K562 (cell line): ENCODE data around the gene TMSB10. TPM values are rescaled to one million over a fixed set of nuclear protein-coding genes. Genes with fewer than 3 reads are reported as not detected.
A peak's percentile ranks its signal among the peaks of the same experiment; 100 is the strongest.

Experiments used
- ATAC-seq: fragments of 200-7000 bp; cut with Tn5 transposase; 3 replicates; pipeline ENCODE4 v1.9.1; 2020; ENCODE audit warnings: moderate library complexity
- BruUV-seq: library from RNA; stranded (reverse); fragments of 400-500 nt; replicated peaks from 2 replicates; lab custom pipeline; 2021; lab: Mats Ljungman, UMichigan
- CTCF ChIA-PET: fragments of 300-600 bp; formaldehyde crosslinking; extraction: SDS; loops from one replicate; lab custom pipeline; 2021; ENCODE audit warnings: low intra/inter-chr PET ratio; lab: Yijun Ruan, JAX
- POLR2A ChIA-PET: fragments of 300-600, 350-650 bp; sonication (Branson Sonifier 250); formaldehyde crosslinking; extraction: SDS; loops from one replicate; lab custom pipeline; 2021; ENCODE audit warnings: antibody characterized with exemption, inconsistent platforms; lab: Yijun Ruan, JAX
- DNase-seq, 4 experiments: peaks; one replicate each; pipeline versions ENCODE4 v3.0.0 to v3.0.0-alpha.2; 2011 to 2018; ENCODE audit warnings: low spot score in 3 of 4, mixed read lengths in 3 of 4; ENCODE audit errors: extremely low read depth in 1 of 4
- FAIRE-seq: peaks from 2 replicates; lab custom pipeline; 2011; peaks lifted over from hg19 to GRCh38; lab: Jason Lieb, UNC
- H2AFZ ChIP-seq: 2 replicates; pipeline ENCODE4 v1.6.0; 2011; ENCODE audit warnings: low read depth, low read length, control low read depth, inconsistent platforms
- H3K27ac ChIP-seq: fragments of 200-600 bp; 3 replicates; pipeline ENCODE4 v1.8.0; 2011; ENCODE audit warnings: low read depth, mild to moderate bottlenecking, control low read depth, inconsistent platforms, low read length, moderate library complexity, mixed read lengths; ENCODE audit errors: extremely low read depth
- H3K27me3 ChIP-seq, 2 experiments: fragments of 300-600 bp in 1 of 2; 2 replicates in 1 of 2; 3 replicates in 1 of 2; pipeline versions ENCODE4 v1.6.0 to v1.8.0; 2011; ENCODE audit warnings: inconsistent platforms in 2 of 2, low read length in 2 of 2, mild to moderate bottlenecking in 1 of 2, mixed read lengths in 1 of 2, moderate library complexity in 1 of 2; ENCODE audit not compliant: control insufficient read depth in 2 of 2, insufficient read depth in 2 of 2
- H3K36me3 ChIP-seq: fragments of 300-600 bp; 3 replicates; pipeline ENCODE4 v1.8.0; 2011; ENCODE audit warnings: mild to moderate bottlenecking, low read length, inconsistent platforms; ENCODE audit not compliant: control insufficient read depth, insufficient read depth
- H3K4me1 ChIP-seq, 2 experiments: fragments of 200-600 bp in 1 of 2; replicated peaks in 1 of 2; 2 replicates in 1 of 2; 3 replicates in 1 of 2; pipeline versions ENCODE4 v1.5.1 to v1.8.0; 2011; ENCODE audit warnings: inconsistent platforms in 2 of 2, low read length in 2 of 2, mild to moderate bottlenecking in 1 of 2, mixed read lengths in 1 of 2, moderate library complexity in 1 of 2; ENCODE audit not compliant: control insufficient read depth in 2 of 2, insufficient read depth in 2 of 2
- H3K4me2 ChIP-seq: 2 replicates; pipeline ENCODE4 v1.6.1; 2011; ENCODE audit warnings: low read length, control low read depth, inconsistent platforms, mixed read lengths; ENCODE audit not compliant: insufficient read depth
- H3K4me3 ChIP-seq: fragments of 200-600 bp; sonication (generic), shearing (Covaris generic); 2 replicates; pipeline ENCODE4 v1.5.1; 2016; ENCODE audit warnings: control low read depth, inconsistent platforms
- H3K79me2 ChIP-seq: fragments of 200-600 bp; 3 replicates; pipeline ENCODE4 v1.8.0; 2011; ENCODE audit warnings: low read length, inconsistent platforms; ENCODE audit not compliant: control insufficient read depth, insufficient read depth
- H3K9ac ChIP-seq, 2 experiments: 2 replicates each; pipeline versions ENCODE4 v1.6.0 to v1.6.1; 2011; ENCODE audit warnings: low read depth in 2 of 2, low read length in 2 of 2, control low read depth in 1 of 2, inconsistent platforms in 1 of 2, mild to moderate bottlenecking in 1 of 2, mixed read lengths in 1 of 2; ENCODE audit not compliant: insufficient read depth in 1 of 2
- H3K9me1 ChIP-seq: one replicate; pipeline ENCODE4 v1.6.0; 2011; ENCODE audit warnings: inconsistent platforms, mild to moderate bottlenecking, low read length, moderate library complexity; ENCODE audit not compliant: control insufficient read depth, insufficient read depth
- H3K9me3 ChIP-seq: replicated peaks from 2 replicates; pipeline ENCODE4 v1.5.1; 2011; ENCODE audit warnings: low read depth, low read length, inconsistent platforms; ENCODE audit not compliant: control insufficient read depth, insufficient read depth
- H4K20me1 ChIP-seq: replicated peaks from 2 replicates; pipeline ENCODE4 v1.6.1; 2011; ENCODE audit warnings: low read length, inconsistent platforms, mixed read lengths; ENCODE audit not compliant: control insufficient read depth, insufficient read depth
- BHLHE40 ChIP-seq: IDR thresholded peaks from 2 replicates; pipeline ENCODE4 v1.6.1; 2011; ENCODE audit warnings: low read length, improper control_type of control experiment
- CAMTA2 ChIP-seq: fragments of 250-450 bp; sonication (Bioruptor Pico); conservative IDR thresholded peaks from 2 replicates; pipeline ENCODE4 v1.5.1; 2022
- CTBP1 ChIP-seq: fragments of 450-650 bp; IDR thresholded peaks from 2 replicates; pipeline ENCODE4 v1.6.1; 2016; ENCODE audit warnings: borderline replicate concordance
- DDX20 ChIP-seq: fragments of 450-650 bp; IDR thresholded peaks from 2 replicates; pipeline ENCODE4 v1.6.1; 2016; ENCODE audit warnings: missing genetic modification characterization, low read depth, mild to moderate bottlenecking, missing compliant biosample characterization, moderate library complexity
- FOSL1 ChIP-seq: fragments of 200-800 bp; sonication (Bioruptor generic); conservative IDR thresholded peaks from 2 replicates; pipeline ENCODE4 v1.6.1; 2016; ENCODE audit warnings: missing genetic modification characterization, missing compliant biosample characterization
- JUN ChIP-seq, 2 experiments: sonication (generic) in 1 of 2; formaldehyde crosslinking in 1 of 2; IDR thresholded peaks; 2 replicates each; pipeline versions ENCODE4 v1.6.1 to v1.8.0; 2012 to 2022; ENCODE audit warnings: borderline replicate concordance in 2 of 2, mild to moderate bottlenecking in 2 of 2, improper control_type of control experiment in 1 of 2, low read depth in 1 of 2, low read length in 1 of 2, missing genetic modification reagents in 1 of 2
- JUND ChIP-seq, 2 experiments: IDR thresholded peaks; 2 replicates in 1 of 2; 3 replicates in 1 of 2; pipeline ENCODE4 v1.6.1; 2011; ENCODE audit warnings: borderline replicate concordance in 2 of 2, low read depth in 2 of 2, low read length in 2 of 2, improper control_type of control experiment in 1 of 2, missing biosample characterization in 1 of 2, missing genetic modification characterization in 1 of 2, missing genetic modification reagents in 1 of 2
- KLF1 ChIP-seq: fragments of 450-650 bp; IDR thresholded peaks from 2 replicates; pipeline ENCODE4 v1.6.1; 2016; ENCODE audit warnings: missing genetic modification characterization, missing compliant biosample characterization
- MAFF ChIP-seq: IDR thresholded peaks from 2 replicates; pipeline ENCODE4 v1.6.1; 2012; ENCODE audit warnings: low read length, improper control_type of control experiment
- MTA2 ChIP-seq: fragments of 450-650 bp; IDR thresholded peaks from 2 replicates; pipeline ENCODE4 v1.6.1; 2016; ENCODE audit warnings: low read depth
- NCOA1 ChIP-seq: fragments of 450-650 bp; IDR thresholded peaks from 2 replicates; pipeline ENCODE4 v1.6.1; 2016; ENCODE audit warnings: low read depth
- RB1 ChIP-seq: fragments of 450-650 bp; IDR thresholded peaks from 2 replicates; pipeline ENCODE4 v1.6.1; 2017; ENCODE audit warnings: low read depth, mild to moderate bottlenecking
- RBM39 ChIP-seq: fragments of 200-400 bp; formaldehyde crosslinking; optimal IDR thresholded peaks from 2 replicates; pipeline ENCODE3; 2018; ENCODE audit warnings: low read depth, low read length
- SMAD3 ChIP-seq: fragments of 450-650 bp; formaldehyde crosslinking; conservative IDR thresholded peaks from 2 replicates; pipeline ENCODE4 v1.4.0; 2020; ENCODE audit warnings: mild to moderate bottlenecking
- SREBF2 ChIP-seq: sonication (generic); formaldehyde crosslinking; IDR thresholded peaks from 2 replicates; pipeline ENCODE4 v1.4.0; 2020; ENCODE audit warnings: mild to moderate bottlenecking, missing genetic modification reagents
- THRAP3 ChIP-seq: fragments of 450-650 bp; IDR thresholded peaks from 2 replicates; pipeline ENCODE4 v1.6.1; 2016; ENCODE audit warnings: mild to moderate bottlenecking, inconsistent platforms, borderline replicate concordance
- ZNF3 ChIP-seq: fragments of 250-450 bp; sonication (Bioruptor Pico); IDR thresholded peaks from 2 replicates; pipeline ENCODE4 v1.5.0; 2021; ENCODE audit warnings: mild to moderate bottlenecking, moderate library complexity
- whole genome bisulfite sequencing: fragments of 100-300 bp; shearing (Covaris generic); methylation state at CpG from one replicate; pipeline ENCODE4 v1.1.6; 2016; ENCODE audit warnings: low coverage, mixed read lengths; ENCODE audit not compliant: insufficient coverage; ENCODE audit errors: missing lambda C conversion rate; 5-methylcytosine and 5-hydroxymethylcytosine counted together
- in situ Hi-C: fragments of 300-500 bp; cut with MboI; formaldehyde crosslinking; loops from 4 replicates; pipeline ENCODE4 v1.15.0; 2018; ENCODE audit warnings: inconsistent platforms, mixed read lengths
- intact Hi-C: fragments of 100-400 bp; cut with micrococcal nuclease; formaldehyde crosslinking; loops from 2 replicates; pipeline ENCODE4 v1.14.2; 2022
- polyA plus RNA-seq, 8 experiments: library from polyadenylated mRNA; depleted of rRNA in 4 of 8; stranded (reverse) in 5 of 8; unstranded in 3 of 8; fragments of >200 nt; fragmentation: Nextera tagmentation in 2 of 8; fragmentation: Illumina TruSeq in 1 of 8; extraction: Ambion mirVana in 2 of 8; extraction: Trizol in 1 of 8; gene quantifications; 2 replicates each; pipeline versions ENCODE4 v1.2.1 to v1.2.3, GENCODE V29; 2011 to 2014; ENCODE audit warnings: inconsistent platforms in 1 of 8, missing spikeins in 1 of 8
- total RNA-seq, 7 experiments: library from RNA; depleted of rRNA in 6 of 7; stranded (reverse); fragments of >200 nt in 6 of 7; fragmentation: Illumina TruSeq in 2 of 7; extraction: Trizol in 2 of 7; gene quantifications; 2 replicates each; pipeline versions ENCODE4 v1.2.1 to v1.2.3, GENCODE V29; 2011 to 2021; ENCODE audit warnings: low replicate concordance in 1 of 7
- TF ChIP-seq, protein P1 (sequence below): sonication (generic); formaldehyde crosslinking; IDR thresholded peaks from 2 replicates; pipeline ENCODE4 v1.8.0; 2022; ENCODE audit warnings: mild to moderate bottlenecking, missing genetic modification reagents
- TF ChIP-seq, protein P2 (sequence below): fragments of 450-650 bp; IDR thresholded peaks from 2 replicates; pipeline ENCODE4 v1.6.1; 2017; ENCODE audit warnings: mild to moderate bottlenecking, moderate library complexity

TMSB10 gene
- total and polyA plus RNA-seq, 9 of the 15 experiments (the other 6 are each of a cell fraction or from before 2014, with no cell fraction given), result 382 to 2,226 (median 959) TPM

DNA sequence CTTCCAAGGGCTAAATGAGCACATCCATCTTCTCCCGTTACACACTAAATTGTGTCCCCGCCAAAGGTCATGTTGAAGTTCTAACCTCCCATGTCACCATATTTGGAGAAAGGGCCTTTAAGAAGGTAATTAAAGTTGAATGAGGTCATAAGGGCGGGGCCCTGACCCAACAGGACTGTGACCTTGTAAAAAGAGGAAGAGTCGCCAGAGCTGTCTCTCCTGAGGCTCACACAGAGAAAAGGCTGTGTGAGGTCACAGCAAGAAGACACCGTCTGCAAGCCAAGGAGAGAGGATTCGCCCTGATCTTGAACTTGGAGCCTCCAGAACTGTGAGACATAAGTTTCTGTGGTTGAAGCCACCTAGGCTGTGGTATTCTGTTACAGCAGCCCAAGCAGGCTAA lies 48.7 kb upstream of the TMSB10 start:
- FAIRE-seq (peak; percentile 55), ATAC-seq (peak; percentile 90), DNase-seq (peak in 2 of 4 experiments; percentile 19 to 42)
- peaks cover 8 to 34% of the 10 kb centered on the region in 2 experiments; a peak in 4 of 5 replicates for H3K27me3 ChIP-seq
- 1% methylated on average over 6 of the region's 6 CpGs for WGBS
- no peaks in the 10 kb centered on the region for H3K9me3 ChIP-seq
- no peak overlapping the region for H3K4me3 ChIP-seq
- H3K27ac ChIP-seq, result no peak overlapping the region
- ChIA-PET CTCF (no interaction called here), POLR2A (interaction anchor here (0.6 kb wide), 1 partner anchor 530 kb away, joined by 3 read pairs; no protein-coding TSS in a partner anchor)
- peak overlapping the region; percentile 39; the same call in 1 of the 2 replicates for H3K4me2 ChIP-seq
- in situ Hi-C loops (no loop called here), intact Hi-C loops (no loop called here)
- H3K9ac ChIP-seq, result no peak overlapping the region
- peak overlapping the region; percentile 14; the same call in 1 of the 2 replicates for H2AFZ ChIP-seq
- no peaks in the 10 kb centered on the region for H3K9me1 ChIP-seq
- H3K36me3 ChIP-seq, result no peaks in the 10 kb centered on the region
- H3K79me2 ChIP-seq, result no peaks in the 10 kb centered on the region
- H3K4me1 ChIP-seq, result peaks cover 0 to 10% of the 10 kb centered on the region in 2 experiments; a peak in 2 of 5 replicates
- BruUV-seq, result no TSS peak
- H4K20me1 ChIP-seq, result no peaks in the 10 kb centered on the region
- TF ChIP-seq, protein P1, sequence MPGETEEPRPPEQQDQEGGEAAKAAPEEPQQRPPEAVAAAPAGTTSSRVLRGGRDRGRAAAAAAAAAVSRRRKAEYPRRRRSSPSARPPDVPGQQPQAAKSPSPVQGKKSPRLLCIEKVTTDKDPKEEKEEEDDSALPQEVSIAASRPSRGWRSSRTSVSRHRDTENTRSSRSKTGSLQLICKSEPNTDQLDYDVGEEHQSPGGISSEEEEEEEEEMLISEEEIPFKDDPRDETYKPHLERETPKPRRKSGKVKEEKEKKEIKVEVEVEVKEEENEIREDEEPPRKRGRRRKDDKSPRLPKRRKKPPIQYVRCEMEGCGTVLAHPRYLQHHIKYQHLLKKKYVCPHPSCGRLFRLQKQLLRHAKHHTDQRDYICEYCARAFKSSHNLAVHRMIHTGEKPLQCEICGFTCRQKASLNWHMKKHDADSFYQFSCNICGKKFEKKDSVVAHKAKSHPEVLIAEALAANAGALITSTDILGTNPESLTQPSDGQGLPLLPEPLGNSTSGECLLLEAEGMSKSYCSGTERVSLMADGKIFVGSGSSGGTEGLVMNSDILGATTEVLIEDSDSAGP (CRISPR knock-in tag), result peak; percentile 60; the same call in 1 of the 2 replicates
- peak; percentile 53 for TF ChIP-seq FOSL1 (tag)
- no peak for TF ChIP-seq ZNF3 (CRISPR knock-in tag)
- no peak for TF ChIP-seq DDX20 (tag)
- TF ChIP-seq KLF1 (tag), result peak; percentile 80
- no peak for TF ChIP-seq CAMTA2 (CRISPR knock-in tag)
- TF ChIP-seq RBM39, result no peak
- 0 out of 2 replicates have a peak, but pooled peaks have one; percentile 24 for TF ChIP-seq BHLHE40
- TF ChIP-seq SREBF2 (CRISPR knock-in tag), result no peak
- TF ChIP-seq SMAD3 (CRISPR knock-in tag), result no peak
- TF ChIP-seq, protein P2, sequence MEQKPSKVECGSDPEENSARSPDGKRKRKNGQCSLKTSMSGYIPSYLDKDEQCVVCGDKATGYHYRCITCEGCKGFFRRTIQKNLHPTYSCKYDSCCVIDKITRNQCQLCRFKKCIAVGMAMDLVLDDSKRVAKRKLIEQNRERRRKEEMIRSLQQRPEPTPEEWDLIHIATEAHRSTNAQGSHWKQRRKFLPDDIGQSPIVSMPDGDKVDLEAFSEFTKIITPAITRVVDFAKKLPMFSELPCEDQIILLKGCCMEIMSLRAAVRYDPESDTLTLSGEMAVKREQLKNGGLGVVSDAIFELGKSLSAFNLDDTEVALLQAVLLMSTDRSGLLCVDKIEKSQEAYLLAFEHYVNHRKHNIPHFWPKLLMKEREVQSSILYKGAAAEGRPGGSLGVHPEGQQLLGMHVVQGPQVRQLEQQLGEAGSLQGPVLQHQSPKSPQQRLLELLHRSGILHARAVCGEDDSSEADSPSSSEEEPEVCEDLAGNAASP, result 0 out of 2 replicates have a peak, but pooled peaks have one; percentile 41
- no peak for TF ChIP-seq MTA2
- peak; percentile 80 for TF ChIP-seq JUND (IDR thresholded peaks at IDR 0.05; ENCODE audit: borderline replicate concordance, low read depth, low read length)
- peak; percentile 92 for TF ChIP-seq JUND (tag; IDR thresholded peaks at IDR 0.05; ENCODE audit: borderline replicate concordance, low read depth, low read length)
- TF ChIP-seq CTBP1, result peak; percentile 80
- TF ChIP-seq JUN (IDR thresholded peaks at IDR 0.05; ENCODE audit: borderline replicate concordance, low read depth, low read length), result peak; percentile 76
- TF ChIP-seq JUN (CRISPR knock-in tag; IDR thresholded peaks at IDR 0.05; ENCODE audit: borderline replicate concordance), result no peak
- peak; percentile 49; the same call in 1 of the 2 replicates for TF ChIP-seq NCOA1
- TF ChIP-seq MAFF, result no peak
- TF ChIP-seq THRAP3, result no peak
- no peak for TF ChIP-seq RB1
